GM23338 (cell line): ENCODE data around the gene CTNNA1. TPM values are rescaled to one million over a fixed set of nuclear protein-coding genes. Genes with fewer than 3 reads are reported as not detected.
A peak's percentile ranks its signal among the peaks of the same experiment; 100 is the strongest.

ENCODE experiments used
- ATAC-seq: fragments of 200-7000 bp; cut with Tn5 transposase; 3 replicates; pipeline ENCODE4 v1.9.1; 2020
- DNase-seq: peaks from one replicate; pipeline ENCODE4 v3.0.0-alpha.2; 2015; ENCODE audit warnings: low spot score
- H2AFZ ChIP-seq: fragments of 200-600 bp; sonication (generic); 2 replicates; pipeline ENCODE4 v1.8.0; 2016; ENCODE audit warnings: antibody characterized with exemption, mild to moderate bottlenecking, moderate library complexity
- H3F3A ChIP-seq: fragments of 200-600 bp; sonication (generic); replicated peaks from 2 replicates; pipeline ENCODE4 v1.8.0; 2017; ENCODE audit warnings: antibody characterized with exemption, mixed run types, low read depth
- H3K27ac ChIP-seq: fragments of 200-600 bp; sonication (generic); 2 replicates; pipeline ENCODE4 v1.6.1; 2016; ENCODE audit warnings: low read depth
- H3K27me3 ChIP-seq: fragments of 200-600 bp; sonication (generic); 2 replicates; pipeline ENCODE4 v1.8.0; 2016; ENCODE audit warnings: mild to moderate bottlenecking, mixed run types, moderate library complexity; ENCODE audit not compliant: insufficient read depth
- H3K36me3 ChIP-seq: fragments of 200-600 bp; sonication (generic); 2 replicates; pipeline ENCODE4 v1.8.0; 2016; ENCODE audit warnings: mild to moderate bottlenecking; ENCODE audit not compliant: insufficient read depth
- H3K4me1 ChIP-seq: fragments of 200-600 bp; sonication (generic); 2 replicates; pipeline ENCODE4 v1.8.0; 2016; ENCODE audit warnings: mild to moderate bottlenecking, moderate library complexity; ENCODE audit not compliant: insufficient read depth
- H3K4me2 ChIP-seq: fragments of 200-600 bp; sonication (generic); 2 replicates; pipeline ENCODE4 v1.7.1; 2017; ENCODE audit warnings: mixed run types
- H3K4me3 ChIP-seq: fragments of 200-600 bp; sonication (generic); 2 replicates; pipeline ENCODE4 v1.6.1; 2016; ENCODE audit warnings: mixed run types
- H3K79me2 ChIP-seq: fragments of 200-600 bp; sonication (generic); replicated peaks from 2 replicates; pipeline ENCODE4 v1.8.0; 2017; ENCODE audit warnings: mild to moderate bottlenecking; ENCODE audit not compliant: insufficient read depth
- H3K9me2 ChIP-seq: fragments of 200-600 bp; sonication (generic); 2 replicates; pipeline ENCODE4 v1.8.0; 2017; ENCODE audit not compliant: insufficient read depth
- H4K20me1 ChIP-seq: fragments of 200-600 bp; sonication (generic); replicated peaks from 2 replicates; pipeline ENCODE4 v1.8.0; 2017; ENCODE audit warnings: mild to moderate bottlenecking; ENCODE audit not compliant: insufficient read depth
- H3K27ac Mint-ChIP-seq: 2 replicates; pipeline ENCODE4 v1.8.0; 2020; ENCODE audit warnings: inconsistent platforms, mild to moderate bottlenecking, moderate library complexity, mixed read lengths
- H3K27me3 Mint-ChIP-seq: 3 replicates; pipeline ENCODE4 v1.8.0; 2022; ENCODE audit warnings: low read depth, mild to moderate bottlenecking, moderate library complexity, mixed read lengths, inconsistent platforms; ENCODE audit not compliant: insufficient read depth, poor library complexity
- H3K36me3 Mint-ChIP-seq: 3 replicates; pipeline ENCODE4 v1.8.0; 2021; ENCODE audit warnings: low read depth, mild to moderate bottlenecking, inconsistent platforms, moderate library complexity, mixed read lengths
- H3K4me1 Mint-ChIP-seq: 3 replicates; pipeline ENCODE4 v1.8.0; 2020; ENCODE audit warnings: mild to moderate bottlenecking, inconsistent platforms, mixed read lengths
- H3K4me3 Mint-ChIP-seq: 3 replicates; pipeline ENCODE4 v1.8.0; 2021; ENCODE audit warnings: moderate library complexity, mild to moderate bottlenecking, inconsistent platforms, mixed read lengths
- H3K9me3 Mint-ChIP-seq: 3 replicates; pipeline ENCODE4 v1.8.0; 2020; ENCODE audit warnings: moderate library complexity, mild to moderate bottlenecking, inconsistent platforms, mixed read lengths
- CTCF ChIP-seq, 2 experiments: fragments of 200-600 bp in 1 of 2; sonication (generic) in 1 of 2; conservative IDR thresholded peaks; 2 replicates each; pipeline versions ENCODE4 v1.5.1 to v1.6.1; 2016 to 2017; ENCODE audit warnings: antibody characterized with exemption in 2 of 2, low read depth in 2 of 2, mild to moderate bottlenecking in 2 of 2, moderate library complexity in 1 of 2
- EZH2 ChIP-seq: fragments of 200-600 bp; sonication (generic); IDR thresholded peaks from one replicate; pipeline ENCODE4 v1.8.0; 2017; ENCODE audit warnings: antibody characterized with exemption, mild to moderate bottlenecking, low read depth; ENCODE audit not compliant: unreplicated experiment
- NANOG ChIP-seq: IDR thresholded peaks from 2 replicates; pipeline ENCODE4 v1.6.1; 2016; ENCODE audit warnings: antibody characterized with exemption, borderline replicate concordance
- STAT1 ChIP-seq: IDR thresholded peaks from one replicate; pipeline ENCODE4 v1.6.1; 2016; ENCODE audit warnings: antibody characterized with exemption; ENCODE audit not compliant: unreplicated experiment
- ZNF462 ChIP-seq: fragments of 250-450 bp; sonication (Bioruptor Pico); IDR thresholded peaks from 2 replicates; pipeline ENCODE4 v1.5.0; 2020; ENCODE audit warnings: mild to moderate bottlenecking, moderate library complexity
- polyA plus RNA-seq: library from polyadenylated mRNA; unstranded; fragments of >200 nt; fragmentation: Nextera tagmentation; extraction: Ambion mirVana; gene quantifications from 2 replicates; pipeline ENCODE4 v1.2.1, GENCODE V29; 2016
- total RNA-seq: library from RNA; depleted of rRNA; stranded (reverse); fragments of >200 nt; shearing (Covaris generic); gene quantifications from 2 replicates; pipeline ENCODE4 v1.2.3, GENCODE V29; 2014

Gene CTNNA1
- total and polyA plus RNA-seq, 2 experiments from 2014 or later, result 111 to 348 TPM

GRCh38 chr5:138833726-138834480, 80.7 kb downstream of the CTNNA1 start:
- peak; percentile 46 for DNase-seq

More at GRCh38 chr5:138833726-138834480, 80.7 kb downstream of the CTNNA1 start:
- no peaks in the 10 kb centered on the region for H4K20me1 ChIP-seq
- H3K4me3 ChIP-seq, result peak overlapping the region; percentile 28
- H3K79me2 ChIP-seq, result peaks cover 53% of the 10 kb centered on the region
- Mint-ChIP-seq H3K27me3 (peaks cover 12% of the 10 kb centered on the region), H3K4me1 (peaks cover 76% of the 10 kb centered on the region), H3K36me3 (peaks cover 20% of the 10 kb centered on the region), H3K4me3 (peak overlapping the region; percentile 60), H3K9me3 (no peaks in the 10 kb centered on the region; the same call in 2 of the 3 replicates), H3K27ac (peak overlapping the region; percentile 95)
- H2AFZ ChIP-seq, result no peak overlapping the region
- peak overlapping the region; percentile 88 for H3K27ac ChIP-seq
- H3F3A ChIP-seq, result no peaks in the 10 kb centered on the region
- ATAC-seq, result peak; percentile 63
- H3K9me2 ChIP-seq, result no peaks in the 10 kb centered on the region
- TF ChIP-seq CTCF (conservative IDR thresholded peaks at IDR 0.05; ENCODE audit: low read depth in 2 of 2) (no peak), STAT1 (no peak), NANOG (peak; percentile 93), ZNF462 (no peak), EZH2 (no peak)
- peak overlapping the region; percentile 56 for H3K4me2 ChIP-seq
- H3K36me3 ChIP-seq, result no peaks in the 10 kb centered on the region
- no peaks in the 10 kb centered on the region for H3K27me3 ChIP-seq
- H3K4me1 ChIP-seq, result peaks cover 71% of the 10 kb centered on the region
